WI38 (cell line): ENCODE results near the gene SLC34A2.
"Not testable (repeated sequence)": the region's sequence is repeated elsewhere in the genome, so short reads cannot be mapped to it uniquely, and the experiment has no call there.

Source experiments
- H3K4me3 ChIP-seq: 2 replicates; pipeline ENCODE4 v1.5.1; 2011; ENCODE audit warnings: low read depth, mild to moderate bottlenecking, control low read depth, low read length
- CTCF ChIP-seq: IDR thresholded peaks from 2 replicates; pipeline ENCODE4 v1.5.1; 2012; ENCODE audit warnings: low read depth, mild to moderate bottlenecking, control low read depth, low read length

SLC34A2 gene

GRCh38 chr4:25650311-25650710 is 5.3 kb upstream of the SLC34A2 start:
- no peak for TF ChIP-seq CTCF
- no peak overlapping the region for H3K4me3 ChIP-seq

- no peak for TF ChIP-seq CTCF
- H3K4me3 ChIP-seq = no peak overlapping the region
Measured at GRCh38 chr4:25651682-25652081, 4.0 kb upstream of the SLC34A2 start.

GRCh38 chr4:25654031-25654970 is 1.4 kb upstream of the SLC34A2 start:
- no peak overlapping the region for H3K4me3 ChIP-seq

GRCh38 chr4:25656031-25656430 is 380 bp downstream of the SLC34A2 start:
- no peak overlapping the region for H3K4me3 ChIP-seq
- TF ChIP-seq CTCF = no peak

More at GRCh38 chr4:25654031-25654970, 1.4 kb upstream of the SLC34A2 start:
- no peak for TF ChIP-seq CTCF

GRCh38 chr4:25658357-25658771 is 2.7 kb downstream of the SLC34A2 start:
- TF ChIP-seq CTCF = no peak
- no peak overlapping the region for H3K4me3 ChIP-seq

GRCh38 chr4:25658777-25659176 is 3.1 kb downstream of the SLC34A2 start:
- H3K4me3 ChIP-seq = no peak overlapping the region
- TF ChIP-seq CTCF = no peak

- not testable (repeated sequence) for H3K4me3 ChIP-seq
Measured at GRCh38 chr4:25661441-25661840, 5.8 kb downstream of the SLC34A2 start.
